Stimulated activated CD4-positive, alpha-beta T cell treated with anti-CD3 and anti-CD28 coated beads, Interleukin-12 subunit alpha, Interleukin-12 subunit beta, amount 100 ng/mL, for 24 hours (primary cell): ENCODE measurements around the gene MDFIC2.
"Not testable (repeated sequence)": the region's sequence is repeated elsewhere in the genome, so short reads cannot be mapped to it uniquely, and the experiment has no call there.

ENCODE experiments used
- DNase-seq, 2 experiments: peaks; one replicate each; pipeline ENCODE4 v3.0.0-alpha.2; 2020; ENCODE audit warnings: low read depth in 2 of 2

MDFIC2 gene

DNA sequence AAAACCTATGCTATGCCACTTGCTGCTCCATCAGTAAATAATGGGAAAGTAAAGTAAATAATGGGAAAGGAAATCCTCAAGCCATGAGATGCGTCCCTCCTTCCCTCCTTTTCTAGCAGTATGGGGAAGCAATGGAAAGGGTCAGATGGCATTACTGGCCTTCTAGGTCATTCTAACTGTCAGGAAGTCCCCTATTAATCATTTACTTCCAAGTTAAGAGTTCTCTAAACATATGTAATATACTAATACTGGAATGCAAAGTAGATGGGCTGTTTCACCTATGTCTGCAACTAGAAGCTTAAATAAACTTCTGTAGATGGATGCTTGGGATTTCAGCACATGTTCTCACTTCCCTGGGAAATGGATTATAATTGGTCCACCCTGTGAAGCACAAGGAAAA, 55.9 kb downstream of the MDFIC2 start:
- DNase-seq: no peak

DNA sequence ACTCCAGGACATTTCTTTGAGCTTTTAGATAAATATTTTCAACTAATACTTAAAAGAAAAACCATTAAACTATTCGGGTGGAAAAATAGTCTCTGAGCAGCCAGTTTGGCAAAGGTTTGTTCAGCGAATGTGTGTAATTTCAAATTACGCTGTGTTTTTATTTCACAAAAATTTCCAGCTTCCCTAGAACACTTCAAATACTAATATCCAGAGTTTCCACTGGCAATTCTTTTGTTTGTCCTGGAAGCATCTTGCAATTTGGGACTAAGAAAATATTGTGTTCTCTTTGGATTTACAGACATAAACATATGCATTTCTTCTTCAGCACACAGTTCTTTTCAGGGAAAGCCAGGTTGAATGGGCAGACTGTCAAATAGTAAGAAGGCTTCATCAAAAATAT, 61.9 kb downstream of the MDFIC2 start:
- DNase-seq: no peak

DNA sequence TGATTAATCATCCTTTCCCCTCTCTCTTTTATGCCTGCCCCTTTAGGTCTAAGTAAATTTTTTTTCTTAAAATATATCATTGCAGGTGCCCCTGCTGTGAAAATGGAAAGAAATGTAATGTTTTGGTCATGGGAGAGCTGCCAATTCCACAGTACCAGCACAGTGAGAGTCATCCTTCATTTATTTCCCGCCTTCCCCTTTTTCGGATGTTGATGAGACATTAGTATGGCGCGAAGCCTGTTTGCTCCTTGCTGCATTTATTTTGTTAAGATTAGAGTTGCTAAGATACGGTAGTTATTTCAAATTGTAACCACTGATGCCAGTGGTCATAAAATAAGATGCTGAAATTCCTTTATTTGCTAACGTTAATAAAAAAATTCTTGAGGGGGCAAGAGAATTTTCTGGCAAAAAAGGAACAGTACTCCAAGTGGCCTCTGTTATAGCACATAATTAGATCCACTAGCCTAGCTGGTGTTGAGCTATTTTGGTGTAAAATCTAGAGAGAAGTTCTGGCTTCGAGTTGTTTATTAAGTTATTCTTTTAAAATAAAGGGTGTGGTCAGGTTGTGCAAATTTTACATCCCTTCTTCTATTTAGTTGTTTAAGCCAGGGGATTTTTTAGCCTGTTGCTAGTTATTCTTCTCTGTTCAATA, 62.8 kb downstream of the MDFIC2 start:
- no peak for DNase-seq

DNA sequence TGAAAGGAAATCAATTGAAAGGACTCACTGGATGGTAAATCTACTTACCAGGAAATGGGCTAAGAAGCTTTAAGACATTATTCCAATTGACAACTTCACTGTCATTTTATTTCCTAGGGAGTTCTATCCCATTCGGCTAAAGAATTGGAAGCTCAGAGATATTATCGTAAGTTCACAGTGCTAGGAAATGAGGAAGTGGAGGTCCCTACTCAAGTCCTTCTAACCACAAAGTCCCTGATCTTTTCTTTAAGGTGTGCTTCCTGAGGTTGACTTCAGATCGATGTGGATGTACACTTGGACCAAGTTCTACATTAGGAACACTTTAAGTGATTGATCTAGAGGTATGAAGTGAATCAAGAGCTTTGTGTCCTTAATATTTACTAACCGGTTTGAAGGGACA, 63.6 kb downstream of the MDFIC2 start:
- no peak for DNase-seq

DNA sequence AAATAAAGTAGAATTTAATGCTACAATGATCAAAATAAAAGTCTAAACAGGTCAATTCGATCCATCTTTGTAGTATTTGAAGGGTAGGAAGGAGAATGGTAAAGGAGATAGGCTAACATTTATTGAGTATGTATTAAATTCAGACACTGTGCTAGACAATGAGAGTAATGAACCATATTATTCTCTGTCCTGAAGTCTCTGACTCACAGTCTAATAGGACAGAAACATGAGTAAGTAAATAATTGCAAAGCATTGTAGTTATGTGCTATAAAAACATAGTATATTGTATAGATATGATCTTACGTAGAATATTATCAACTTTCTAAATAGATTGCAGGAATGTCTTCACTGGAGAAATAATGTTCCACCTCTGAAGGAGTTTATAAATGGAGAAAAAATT, 64.5 kb downstream of the MDFIC2 start:
- DNase-seq: no peak

DNA sequence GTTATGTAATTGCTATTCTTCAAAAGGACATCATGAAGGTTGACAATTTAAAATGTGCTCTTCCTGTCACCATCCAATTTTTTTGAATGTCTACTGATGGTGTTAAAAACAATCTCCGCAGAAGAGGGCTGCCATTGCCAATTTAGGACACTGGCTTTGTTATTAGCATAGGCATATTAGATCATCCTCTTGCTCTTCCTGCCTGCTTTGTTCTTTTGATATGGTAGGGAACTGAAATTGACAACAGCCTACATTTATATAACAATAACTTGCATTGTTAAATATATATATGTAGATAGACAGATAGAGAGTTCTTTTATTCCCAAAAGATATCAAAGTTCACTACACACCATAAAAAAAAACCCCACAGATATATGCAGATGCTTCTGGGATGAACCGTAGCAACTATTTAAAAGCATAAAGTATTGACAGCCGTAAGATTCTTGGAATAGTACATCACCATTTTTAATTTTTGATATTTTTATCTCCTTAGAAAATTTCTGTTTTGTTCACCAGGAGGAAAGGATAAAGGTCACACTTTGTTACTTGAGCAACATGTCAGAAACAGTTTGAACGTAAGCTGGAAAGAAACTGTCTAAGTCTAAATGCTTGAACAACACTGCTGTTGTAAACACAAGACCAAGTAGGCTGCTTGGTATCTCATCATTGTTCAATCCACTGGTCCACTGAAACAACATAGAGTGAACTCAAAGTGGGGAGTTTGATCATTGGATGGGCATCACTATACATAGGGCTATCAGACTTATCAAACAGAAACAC, 66.5 kb downstream of the MDFIC2 start:
- DNase-seq: no peak

DNA sequence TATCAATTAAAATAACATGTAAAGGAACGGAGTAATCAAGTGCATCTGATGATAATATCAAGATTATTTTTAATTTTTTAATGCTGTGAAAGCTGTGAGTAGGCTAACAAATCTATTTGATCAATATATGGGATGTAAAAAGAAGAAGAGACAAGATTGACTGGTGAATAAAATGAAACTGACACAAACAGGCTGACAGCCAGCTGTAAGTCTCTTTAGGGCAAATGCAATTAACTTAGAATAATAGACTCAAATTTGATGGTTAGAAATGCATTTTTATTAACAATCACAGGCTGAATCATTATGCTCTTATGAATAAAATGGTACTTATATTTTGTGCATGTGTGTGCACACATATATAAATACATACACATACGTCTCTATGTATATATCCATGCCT, 68.0 kb downstream of the MDFIC2 start:
- DNase-seq: no peak

DNA sequence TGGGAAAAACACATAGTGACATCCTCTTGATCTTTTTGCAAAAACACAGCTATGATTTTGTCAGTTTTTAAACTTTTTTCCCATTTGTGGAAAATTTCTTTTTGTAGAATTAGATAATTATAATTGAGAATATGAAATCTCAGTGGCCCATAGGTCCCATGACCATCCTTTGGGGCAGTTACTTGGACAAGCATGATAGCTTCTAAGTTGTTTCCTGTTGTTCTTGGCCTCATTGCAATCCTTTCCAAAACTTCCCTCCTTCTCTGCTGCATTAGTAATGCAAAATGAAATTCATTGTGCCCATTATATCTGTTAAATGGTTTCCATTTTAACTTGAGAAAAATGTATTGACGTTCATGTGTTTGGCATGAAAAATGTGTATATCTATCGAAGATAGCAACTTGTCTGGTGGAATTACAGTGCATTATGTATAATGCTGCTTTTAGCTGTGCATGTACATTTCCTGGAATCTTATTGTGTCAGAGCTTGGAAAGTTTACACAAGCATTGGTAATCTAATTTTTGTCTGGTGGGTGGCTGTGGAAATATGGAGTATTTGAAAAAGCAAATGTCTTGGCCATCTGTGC, 70.0 kb downstream of the MDFIC2 start:
- no peak for DNase-seq

DNA sequence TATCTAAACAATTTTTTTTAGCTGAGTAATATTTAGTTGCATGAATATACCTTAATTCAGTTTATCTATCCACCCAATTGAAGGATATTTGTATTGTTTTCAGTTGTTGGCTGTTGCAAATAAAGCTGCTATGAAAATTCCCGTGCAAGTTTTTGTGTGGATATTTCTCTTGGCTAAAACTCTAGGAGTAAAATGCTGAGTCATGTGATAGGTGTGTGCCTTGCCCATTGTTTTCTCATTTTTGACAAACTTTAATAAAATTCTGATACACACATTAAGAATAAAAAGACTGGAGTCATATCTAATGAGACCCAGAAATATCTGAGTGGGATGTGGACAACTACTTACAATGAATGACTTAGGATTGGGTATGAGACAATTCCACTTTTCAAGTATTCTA, 78.6 kb downstream of the MDFIC2 start:
- no peak for DNase-seq

DNA sequence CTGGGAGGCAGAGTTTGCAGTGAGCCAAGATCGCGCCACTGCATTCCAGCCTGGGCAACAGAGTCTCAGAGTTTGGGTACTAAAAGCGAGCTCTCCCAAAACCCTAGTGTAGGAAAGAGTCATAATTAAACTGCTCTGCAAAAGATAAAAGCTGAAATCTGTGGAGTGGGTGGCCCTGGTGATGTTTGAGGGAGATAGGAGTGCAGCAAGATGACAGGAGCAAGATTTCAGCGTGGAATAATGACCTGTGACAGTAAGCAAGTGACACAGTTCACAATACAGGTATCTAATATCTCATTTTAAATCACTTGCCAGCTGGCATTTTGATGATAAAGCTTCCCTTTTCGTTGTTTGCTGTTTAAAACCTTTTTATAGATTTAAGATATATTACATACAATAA, 79.3 kb downstream of the MDFIC2 start:
- DNase-seq: no peak

DNA sequence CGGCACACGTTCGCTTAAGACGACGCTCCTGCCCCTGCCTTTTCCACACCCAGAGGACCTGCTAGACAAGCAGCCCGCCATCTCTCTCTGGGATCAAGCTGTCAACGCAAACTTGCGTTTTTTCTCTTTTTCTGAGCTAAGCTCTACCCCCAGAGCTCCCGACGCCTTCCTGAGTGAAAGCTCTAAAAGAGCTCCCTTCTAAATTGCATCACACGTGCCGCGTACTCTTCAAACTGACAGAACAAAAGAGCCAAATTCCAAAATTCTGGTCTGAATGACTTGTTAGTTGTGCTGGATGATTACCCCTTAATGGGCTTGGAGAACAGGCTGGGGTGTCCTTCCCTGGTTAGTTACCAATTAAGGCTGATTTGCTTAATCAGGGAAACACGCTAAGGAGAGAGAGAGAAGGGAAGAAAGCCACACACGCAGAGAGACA, 81.2 kb downstream of the MDFIC2 start:
- no peak for DNase-seq

DNA sequence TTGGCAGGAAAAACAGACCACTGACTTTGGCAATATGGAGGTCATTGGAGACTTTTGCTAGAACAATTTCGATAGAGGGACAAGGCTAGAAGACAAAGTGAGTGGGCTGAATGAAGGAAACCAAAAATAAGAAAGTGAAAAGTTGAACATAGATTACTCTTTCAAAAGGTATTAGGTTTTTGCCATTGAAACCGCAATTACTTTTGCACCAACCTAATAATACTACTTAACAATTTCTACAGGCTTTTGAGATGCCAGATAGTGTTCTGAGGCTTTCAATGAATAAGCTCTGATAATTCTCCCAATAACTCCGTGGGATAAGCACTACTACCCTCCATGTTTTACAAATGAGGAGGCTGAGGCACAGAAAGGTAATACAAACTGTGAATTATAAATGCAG, 85.0 kb downstream of the MDFIC2 start:
- DNase-seq: no peak

DNA sequence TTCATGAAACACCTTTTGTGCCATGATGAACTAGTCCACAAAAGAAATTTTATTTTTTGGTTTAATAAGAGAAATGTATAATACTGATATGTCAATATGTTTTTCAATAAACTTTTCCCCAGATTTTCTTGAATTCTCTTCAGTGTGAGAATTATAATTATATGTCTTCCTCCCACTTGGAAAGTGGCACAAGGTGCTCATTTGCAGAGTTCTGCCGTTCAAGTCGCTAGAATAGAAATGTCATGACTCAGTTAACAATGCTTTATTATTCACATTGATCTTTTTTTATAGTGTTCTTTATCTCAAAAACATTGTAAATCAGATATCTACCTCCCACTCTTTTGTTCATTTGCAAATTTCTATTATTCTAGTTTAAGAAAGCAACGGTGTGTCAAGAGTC, 87.3 kb downstream of the MDFIC2 start:
- DNase-seq: no peak

DNA sequence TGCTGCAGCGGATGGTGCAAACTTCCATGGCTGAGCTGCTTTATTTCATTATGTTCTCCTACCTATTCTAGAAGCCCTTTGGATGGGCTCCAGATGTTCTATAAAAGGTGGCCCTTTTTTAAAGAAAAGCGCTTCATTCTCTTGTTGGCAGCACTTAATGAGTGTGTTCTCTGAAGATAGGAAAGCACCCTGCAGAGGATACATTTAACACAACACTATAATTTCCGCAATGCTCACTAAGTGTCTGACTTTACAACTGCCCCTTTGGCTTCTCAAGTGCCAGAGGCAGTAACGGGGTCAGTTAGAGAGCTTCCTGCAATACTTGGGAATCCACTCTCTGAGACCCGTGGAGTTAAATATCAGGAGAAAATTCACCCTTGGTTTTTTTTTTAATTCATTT, 88.1 kb downstream of the MDFIC2 start:
- no peak for DNase-seq

DNA sequence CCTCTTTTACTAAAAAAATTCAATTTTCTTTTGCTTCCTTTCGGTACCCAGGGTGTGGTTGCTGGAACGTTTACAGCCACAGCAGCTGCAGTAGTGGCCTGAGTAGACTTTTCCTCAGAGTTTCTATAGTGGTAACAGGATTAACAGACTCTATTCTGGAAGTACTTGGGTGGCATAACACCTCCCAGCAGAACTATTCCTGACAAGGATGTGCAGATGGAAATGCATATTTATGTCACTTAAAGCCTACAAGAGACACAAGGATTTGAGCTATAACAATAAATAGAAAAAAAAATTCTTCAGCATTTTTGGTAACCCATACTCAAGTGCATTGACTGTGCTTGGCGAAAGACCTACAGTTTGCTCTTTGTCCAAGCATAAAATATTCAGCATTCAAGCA, 94.0 kb downstream of the MDFIC2 start:
- no peak for DNase-seq

DNA sequence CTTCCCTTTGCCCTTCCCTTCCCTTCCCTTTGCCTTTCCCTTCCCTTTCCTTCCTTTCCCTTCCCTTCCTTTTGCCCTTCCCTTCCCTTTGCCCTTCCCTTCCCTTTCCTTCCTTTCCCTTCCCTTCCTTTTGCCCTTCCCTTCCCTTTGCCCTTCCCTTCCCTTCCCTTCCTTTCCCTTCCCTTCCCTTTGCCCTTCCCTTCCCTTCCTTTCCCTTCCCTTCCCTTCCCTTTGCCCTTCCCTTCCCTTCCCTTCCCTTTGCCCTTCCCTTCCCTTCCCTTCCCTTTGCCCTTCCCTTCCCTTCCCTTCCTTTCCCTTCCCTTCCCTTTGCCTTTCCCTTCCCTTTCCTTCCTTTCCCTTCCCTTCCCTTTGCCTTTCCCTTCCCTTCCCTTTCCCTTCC, 101.2 kb downstream of the MDFIC2 start:
- DNase-seq: not testable (repeated sequence)

DNA sequence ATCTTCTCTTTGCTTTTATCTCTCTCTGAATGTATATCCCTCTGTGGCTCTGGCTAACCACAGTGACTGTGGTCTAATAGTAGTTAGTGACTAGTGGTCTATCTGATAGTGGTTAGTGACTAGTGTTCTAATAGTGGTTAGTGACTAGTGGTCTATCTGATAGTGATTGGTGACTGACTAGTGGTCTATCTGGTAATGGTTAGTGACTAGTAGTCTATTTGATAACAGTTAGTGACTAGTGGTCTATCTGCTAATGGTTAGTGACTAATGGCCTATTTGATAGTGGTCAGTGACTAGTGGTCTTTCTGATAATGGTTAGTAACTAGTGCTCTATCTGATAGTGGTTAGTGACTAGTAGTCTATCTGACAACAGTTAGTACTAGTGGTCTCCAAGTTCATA, 110.5 kb downstream of the MDFIC2 start:
- DNase-seq: no peak

DNA sequence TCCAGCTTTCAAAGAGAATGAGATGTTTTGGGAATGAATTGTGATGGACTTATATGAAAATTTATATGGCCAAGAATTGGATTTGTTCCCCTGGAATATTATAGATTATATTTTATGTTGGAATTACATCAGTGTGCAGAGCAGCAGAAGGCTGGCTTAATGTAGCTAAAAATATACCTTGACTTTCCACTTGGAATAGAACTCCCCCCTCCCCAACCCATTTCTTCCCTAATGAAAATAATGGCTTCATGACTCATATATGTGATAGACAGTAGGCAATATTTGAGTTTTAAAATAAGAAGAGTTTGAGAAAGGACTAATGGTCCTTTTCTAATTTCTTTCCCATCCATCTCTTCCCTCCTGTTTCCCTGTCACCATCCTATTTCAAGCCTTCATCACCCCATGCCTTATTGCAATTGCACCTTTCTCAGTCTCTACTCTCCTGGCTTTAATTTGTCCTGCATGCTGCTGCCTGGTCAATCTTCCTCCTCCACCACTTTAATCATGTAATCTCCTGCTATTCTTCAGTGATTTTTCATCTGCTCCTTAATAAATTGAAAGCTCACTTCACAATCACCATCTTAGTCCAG, 122.5 kb downstream of the MDFIC2 start:
- DNase-seq: no peak

DNA sequence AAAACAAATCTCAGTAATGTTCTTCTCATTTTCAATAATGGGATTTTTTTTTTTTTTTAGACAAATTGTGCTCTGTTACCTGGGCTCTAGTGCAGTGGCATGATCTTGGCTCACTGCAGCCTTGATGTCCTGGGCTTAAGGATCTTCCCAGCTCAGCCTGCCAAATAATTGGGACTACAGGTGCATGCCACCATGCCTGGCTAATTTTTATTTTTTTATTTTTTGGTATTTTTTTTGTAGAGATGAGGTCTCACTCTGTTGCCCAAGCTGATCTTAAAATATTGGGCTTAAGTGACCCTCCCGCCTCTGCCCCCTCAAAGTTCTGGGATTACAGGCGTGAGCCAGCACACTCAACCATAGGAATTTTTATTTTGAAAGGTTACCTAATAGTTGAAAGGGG, 126.2 kb downstream of the MDFIC2 start:
- DNase-seq: no peak

DNA sequence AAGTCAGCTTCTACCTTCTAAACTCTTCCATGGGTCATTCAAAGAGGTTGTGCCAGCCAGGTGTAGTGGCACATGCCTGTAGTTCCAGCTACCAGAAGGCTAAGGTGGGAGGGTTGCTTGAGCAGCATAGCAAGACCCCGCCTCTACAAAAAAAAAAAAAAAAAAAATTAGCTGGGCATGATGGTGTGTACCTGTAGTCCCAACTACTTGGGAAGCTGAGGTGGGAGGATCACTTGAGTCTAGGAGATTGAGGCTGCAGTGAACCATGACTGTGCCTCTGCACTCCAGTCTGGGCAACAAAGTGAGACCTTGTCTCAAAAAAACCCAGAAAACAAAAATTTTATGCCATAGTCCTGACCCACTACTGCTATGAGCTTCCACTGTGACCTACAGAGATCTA, 126.8 kb downstream of the MDFIC2 start:
- DNase-seq: no peak

DNA sequence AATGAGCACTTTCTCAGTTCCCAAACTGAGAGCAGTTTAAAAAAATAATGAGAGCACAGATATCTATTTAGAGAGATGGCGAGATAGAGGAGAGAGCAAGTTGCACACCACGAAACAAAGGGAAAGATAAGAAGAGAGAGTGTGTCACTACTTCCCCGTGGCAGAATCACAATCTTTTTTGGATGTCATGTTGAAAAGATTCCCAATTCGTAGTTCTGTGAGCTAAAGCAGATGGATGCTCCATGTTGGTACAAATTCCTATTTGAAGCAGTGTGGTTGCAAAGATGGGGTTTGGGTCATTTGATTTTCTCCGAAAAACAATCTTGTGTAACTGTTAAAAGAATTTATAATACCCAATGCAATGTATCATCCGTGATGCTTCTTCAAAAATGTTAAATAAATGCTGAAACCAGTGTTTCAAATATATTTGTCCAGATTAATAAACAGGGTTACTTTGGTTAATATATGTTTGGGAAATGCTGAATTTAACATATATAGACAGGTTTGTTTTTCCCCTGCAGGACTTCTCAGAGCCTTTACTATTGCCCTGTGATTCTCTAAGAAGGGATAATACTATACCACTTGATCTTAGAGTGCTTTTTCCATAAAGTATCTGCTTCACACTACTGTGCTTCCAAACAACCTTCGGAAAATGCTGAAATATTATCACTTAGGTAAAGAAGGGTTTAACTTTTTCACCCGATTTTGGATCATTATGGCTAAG, 128.5 kb downstream of the MDFIC2 start:
- DNase-seq: no peak

DNA sequence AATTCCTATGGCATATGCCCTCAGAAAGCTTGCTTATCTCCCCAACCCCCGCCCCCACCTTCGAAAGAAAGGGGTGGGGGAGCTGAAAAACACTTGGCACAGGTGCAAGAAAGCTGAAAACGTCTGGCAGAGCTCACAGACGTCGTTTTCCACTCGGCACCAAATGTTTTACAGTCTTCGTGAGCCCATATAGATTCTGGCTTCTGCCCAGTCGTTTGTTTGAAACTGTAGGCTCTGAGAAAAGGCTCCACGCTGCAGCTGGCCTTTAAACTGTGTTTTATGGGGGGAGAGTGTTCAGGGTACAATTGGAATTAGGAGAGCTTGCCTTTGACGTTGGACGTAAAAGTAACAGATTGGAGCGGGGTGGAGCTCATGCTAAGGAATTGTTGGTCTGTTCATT, 130.3 kb downstream of the MDFIC2 start:
- DNase-seq: no peak
